Measurements from ENCODE around the gene VWA5B2. TPM values are rescaled to one million over a fixed set of nuclear protein-coding genes. Genes with fewer than 3 reads are reported as not detected.
"Not testable (repeated sequence)": the region's sequence is repeated elsewhere in the genome, so short reads cannot be mapped to it uniquely, and the experiment has no call there.

Gene VWA5B2
- total and polyA plus RNA-seq, 11 donors = 0.11 TPM; not detected in 10

DNA sequence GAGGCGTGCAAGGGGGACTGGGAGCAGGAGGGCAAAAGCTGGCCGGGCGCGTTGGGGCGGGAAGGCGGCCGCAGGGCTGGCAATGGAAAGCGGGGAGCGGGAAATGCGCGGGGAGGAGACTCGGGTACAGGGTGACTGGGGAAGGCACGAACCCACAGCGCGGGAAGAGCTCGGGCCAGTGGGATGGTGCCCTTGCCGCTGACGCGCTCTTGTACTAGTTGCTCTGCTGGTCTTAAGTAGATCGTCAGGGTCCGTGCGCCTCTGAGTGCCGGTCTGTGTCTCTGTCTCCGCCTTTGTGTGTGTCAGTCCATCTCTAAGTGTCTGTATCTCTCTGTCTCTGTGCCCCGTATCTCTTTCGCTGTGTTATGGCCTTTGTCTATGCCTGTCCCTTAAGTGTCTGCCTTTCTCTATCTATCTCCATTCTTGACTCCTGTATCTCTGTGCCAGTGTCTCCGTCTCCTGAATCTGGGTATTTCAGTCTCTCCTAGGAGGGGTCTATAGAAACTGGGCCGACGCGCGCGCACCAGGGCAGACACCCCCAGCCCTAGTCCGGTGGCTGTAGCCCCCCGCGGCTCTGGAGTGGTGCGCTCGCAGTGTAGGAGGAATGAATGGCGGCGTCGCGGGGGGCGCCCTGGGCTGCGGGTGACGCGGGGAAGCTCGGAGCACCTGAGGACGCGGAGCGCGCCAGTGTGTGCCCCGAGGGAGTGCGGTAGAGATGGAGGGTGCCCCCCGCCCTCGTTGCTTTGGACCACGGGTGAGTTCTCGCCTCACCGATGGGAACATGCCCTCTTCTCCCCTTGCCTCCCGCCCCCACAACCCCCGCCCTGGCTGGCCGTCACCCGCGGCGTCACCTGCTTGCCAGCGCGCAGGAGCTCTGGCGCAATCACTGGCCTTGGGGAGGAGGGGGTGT is 32.7 kb downstream of the VWA5B2 start:
- DNase-seq (no peak), ATAC-seq (peak in 1 of 4 donors; percentile 7)
- no peaks in the 10 kb centered on the region for H3K36me3 ChIP-seq
- H3K9me3 ChIP-seq = no peaks in the 10 kb centered on the region
- H3K27me3 ChIP-seq = peaks cover 8 to 73% (median 50%) of the 10 kb centered on the region in 9 donors
- 0 to 2% (median 2%) methylated on average over 37 to 66 of the region's 66 CpGs for WGBS, 4 donors
- no peak overlapping the region for H3K27ac ChIP-seq
- peaks cover 8 to 35% (median 22%) of the 10 kb centered on the region in 12 donors for H3K4me1 ChIP-seq
- TF ChIP-seq, protein P1, sequence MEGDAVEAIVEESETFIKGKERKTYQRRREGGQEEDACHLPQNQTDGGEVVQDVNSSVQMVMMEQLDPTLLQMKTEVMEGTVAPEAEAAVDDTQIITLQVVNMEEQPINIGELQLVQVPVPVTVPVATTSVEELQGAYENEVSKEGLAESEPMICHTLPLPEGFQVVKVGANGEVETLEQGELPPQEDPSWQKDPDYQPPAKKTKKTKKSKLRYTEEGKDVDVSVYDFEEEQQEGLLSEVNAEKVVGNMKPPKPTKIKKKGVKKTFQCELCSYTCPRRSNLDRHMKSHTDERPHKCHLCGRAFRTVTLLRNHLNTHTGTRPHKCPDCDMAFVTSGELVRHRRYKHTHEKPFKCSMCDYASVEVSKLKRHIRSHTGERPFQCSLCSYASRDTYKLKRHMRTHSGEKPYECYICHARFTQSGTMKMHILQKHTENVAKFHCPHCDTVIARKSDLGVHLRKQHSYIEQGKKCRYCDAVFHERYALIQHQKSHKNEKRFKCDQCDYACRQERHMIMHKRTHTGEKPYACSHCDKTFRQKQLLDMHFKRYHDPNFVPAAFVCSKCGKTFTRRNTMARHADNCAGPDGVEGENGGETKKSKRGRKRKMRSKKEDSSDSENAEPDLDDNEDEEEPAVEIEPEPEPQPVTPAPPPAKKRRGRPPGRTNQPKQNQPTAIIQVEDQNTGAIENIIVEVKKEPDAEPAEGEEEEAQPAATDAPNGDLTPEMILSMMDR (IDR thresholded peaks at IDR 0.05) = no peak
- TF ChIP-seq POLR2A (IDR thresholded peaks at IDR 0.05) = no peak
- intact Hi-C loops (cut with DNase I) = loop anchor here in 1 of 10 donors (10.0 kb wide), 1 partner anchor 217 kb away; no protein-coding TSS in a partner anchor
- peak overlapping the region; percentile 8 to 59 (median 50) for H3K4me3 ChIP-seq

DNA sequence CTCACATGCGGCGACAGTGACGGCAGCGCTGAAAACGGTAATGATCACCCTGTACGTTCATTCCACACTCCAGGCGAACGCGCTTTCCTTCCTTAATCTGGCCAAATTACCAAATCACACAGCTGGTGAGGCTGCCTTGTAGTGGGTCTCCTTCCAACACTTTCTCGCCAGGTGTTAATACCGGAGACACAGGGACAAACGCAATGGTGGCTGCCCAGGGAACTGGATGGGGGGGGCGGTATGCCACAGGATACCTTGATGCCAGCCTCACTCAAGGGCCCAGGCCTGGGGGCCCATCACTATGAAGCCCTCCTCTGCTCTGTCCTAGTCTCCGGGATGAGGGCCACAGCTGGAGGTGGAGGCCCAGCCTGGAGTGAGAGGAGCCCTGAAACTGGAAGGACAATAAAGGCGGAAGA is 33.4 kb downstream of the VWA5B2 start:
- H3K4me1 ChIP-seq = peaks cover 8 to 35% (median 22%) of the 10 kb centered on the region in 12 donors
- no peak for TF ChIP-seq POLR2A (IDR thresholded peaks at IDR 0.05)
- ATAC-seq (no peak), DNase-seq (no peak)
- H3K27ac ChIP-seq = no peak overlapping the region
- no peaks in the 10 kb centered on the region for H3K36me3 ChIP-seq
- peak overlapping the region in 2 of 12 donors; percentile 46 to 56 for H3K4me3 ChIP-seq
- WGBS, 4 donors = 14 to 19% (median 15%) methylated on average over 12 to 15 of the region's 15 CpGs
- no peaks in the 10 kb centered on the region for H3K9me3 ChIP-seq
- peaks cover 8 to 73% (median 50%) of the 10 kb centered on the region in 9 donors for H3K27me3 ChIP-seq
- intact Hi-C loops (cut with DNase I) = loop anchor here in 1 of 10 donors (10.0 kb wide), 1 partner anchor 218 kb away; no protein-coding TSS in a partner anchor

DNA sequence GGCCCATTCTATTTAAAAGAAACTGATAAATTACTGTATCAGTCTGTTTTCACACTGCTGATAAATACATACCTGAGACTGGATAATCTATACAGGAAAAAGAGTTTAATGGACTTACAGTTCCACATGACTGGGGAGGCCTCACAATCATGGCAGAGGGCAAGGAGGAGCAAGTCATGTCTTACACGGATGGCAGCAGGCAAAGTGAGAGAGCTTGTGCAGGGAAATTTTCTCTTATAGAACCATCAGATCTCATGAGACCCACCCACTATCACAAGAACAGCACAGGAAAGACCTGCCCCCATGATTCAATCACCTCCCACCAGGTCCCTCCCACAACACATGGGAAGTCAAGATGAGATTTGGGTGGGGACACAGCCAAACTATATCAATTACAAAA is 37.9 kb downstream of the VWA5B2 start:
- DNase-seq, H3K9me3 ChIP-seq, H3K36me3 ChIP-seq, H3K27ac ChIP-seq, H3K4me3 ChIP-seq, ATAC-seq, H3K4me1 ChIP-seq: not testable (repeated sequence)
- peaks cover 10 to 61% (median 31%) of the 10 kb centered on the region in 9 donors for H3K27me3 ChIP-seq
- 85 to 92% (median 87%) methylated on average over 1 of the region's 1 CpG for WGBS, 4 donors
- intact Hi-C loops (cut with DNase I) = loop anchor here in 1 of 10 donors (10.0 kb wide), 1 partner anchor 222 kb away; no protein-coding TSS in a partner anchor

DNA sequence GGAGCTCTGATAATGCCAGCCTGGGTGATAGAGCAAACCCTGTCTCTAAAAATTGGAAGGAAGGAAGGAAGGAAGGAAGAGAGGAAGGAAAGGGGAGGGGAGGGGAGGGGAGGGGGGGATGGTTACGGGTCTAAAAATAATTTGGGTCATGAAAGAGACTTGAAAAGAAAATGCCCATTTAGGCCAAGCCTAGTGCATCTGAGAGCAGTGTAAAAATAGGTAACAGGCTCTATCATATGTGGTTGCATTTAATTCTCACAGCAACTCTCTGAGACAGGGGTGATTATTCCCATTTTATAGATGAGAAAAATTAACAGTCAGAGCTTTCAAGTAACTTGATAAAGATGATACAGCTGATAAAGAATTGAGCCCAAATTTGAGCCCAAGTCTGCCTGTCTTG is 42.9 kb downstream of the VWA5B2 start:
- peaks cover 0 to 9% (median 0%) of the 10 kb centered on the region in 12 donors for H3K4me1 ChIP-seq
- ATAC-seq (no peak), DNase-seq (no peak)
- TF ChIP-seq POLR2A (IDR thresholded peaks at IDR 0.05) = no peak
- TF ChIP-seq, protein P1 (IDR thresholded peaks at IDR 0.05) = no peak
- no peaks in the 10 kb centered on the region for H3K36me3 ChIP-seq
- intact Hi-C loops (cut with DNase I) = no loop called here
- H3K4me3 ChIP-seq = no peak overlapping the region
- H3K27me3 ChIP-seq = peaks cover 9 to 55% (median 13%) of the 10 kb centered on the region in 9 donors
- WGBS, 4 donors = 22 to 49% (median 31%) methylated on average over 1 of the region's 1 CpG
- H3K9me3 ChIP-seq = no peaks in the 10 kb centered on the region
- H3K27ac ChIP-seq = no peak overlapping the region

DNA sequence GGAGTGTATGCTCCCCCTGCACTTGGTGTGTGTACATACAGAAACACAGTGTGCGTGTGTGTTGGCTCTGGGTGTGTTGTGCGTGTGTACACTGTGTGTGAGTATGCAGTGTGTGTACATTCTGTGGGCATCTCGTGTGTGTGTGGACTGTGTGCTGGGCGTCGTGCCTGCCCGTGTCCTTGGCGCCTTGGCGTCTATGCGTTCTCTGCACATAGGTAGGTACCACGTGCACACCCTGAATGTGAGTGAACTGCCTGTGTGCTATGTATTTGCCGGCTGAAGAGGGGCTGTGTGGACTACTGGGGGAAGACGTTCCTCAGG is 46.0 kb downstream of the VWA5B2 start:
- no peaks in the 10 kb centered on the region for H3K36me3 ChIP-seq
- ATAC-seq (peak in 1 of 4 donors; percentile 12), DNase-seq (no peak)
- TF ChIP-seq, protein P1 (IDR thresholded peaks at IDR 0.05) = no peak
- TF ChIP-seq POLR2A (IDR thresholded peaks at IDR 0.05) = no peak
- H3K9me3 ChIP-seq = no peaks in the 10 kb centered on the region
- H3K4me3 ChIP-seq = no peak overlapping the region
- peaks cover 0 to 9% (median 0%) of the 10 kb centered on the region in 12 donors for H3K4me1 ChIP-seq
- intact Hi-C loops (cut with DNase I) = no loop called here
- WGBS, 4 donors = 67 to 72% (median 70%) methylated on average over 12 of the region's 12 CpGs
- no peak overlapping the region for H3K27ac ChIP-seq
- peaks cover 7 to 44% (median 13%) of the 10 kb centered on the region in 9 donors for H3K27me3 ChIP-seq
